HepG2 (cell line): ENCODE results near the gene NOL4L. TPM values are rescaled to one million over a fixed set of nuclear protein-coding genes. Genes with fewer than 3 reads are reported as not detected.

Experiments
- ADNP ChIP-seq: sonication (generic); formaldehyde crosslinking; IDR thresholded peaks from 2 replicates; pipeline ENCODE4 v1.4.0; 2020; ENCODE audit warnings: missing genetic modification reagents
- ARHGAP35 ChIP-seq: sonication (generic); formaldehyde crosslinking; IDR thresholded peaks from 2 replicates; pipeline ENCODE4 v1.9.0; 2022; ENCODE audit warnings: mild to moderate bottlenecking, inconsistent platforms, moderate library complexity, missing genetic modification reagents, borderline replicate concordance
- HNRNPH1 ChIP-seq: fragments of 200-400 bp; formaldehyde crosslinking; optimal IDR thresholded peaks from 2 replicates; pipeline ENCODE3; 2017; ENCODE audit warnings: mild to moderate bottlenecking, low read depth, low read length
- HOXA5 ChIP-seq: sonication (generic); formaldehyde crosslinking; IDR thresholded peaks from 2 replicates; pipeline ENCODE4 v1.4.0; 2020; ENCODE audit warnings: missing genetic modification reagents
- MYC ChIP-seq: sonication (generic); formaldehyde crosslinking; IDR thresholded peaks from 2 replicates; pipeline ENCODE4 v1.9.0; 2021; ENCODE audit warnings: missing genetic modification reagents, borderline replicate concordance
- RAD21 ChIP-seq: fragments of 450-650 bp; formaldehyde crosslinking; IDR thresholded peaks from 2 replicates; pipeline ENCODE4 v1.5.0; 2020; ENCODE audit warnings: mild to moderate bottlenecking
- RFX1 ChIP-seq: fragments of 450-650 bp; IDR thresholded peaks from 2 replicates; pipeline ENCODE4 v1.6.1; 2017
- SIN3B ChIP-seq: fragments of 150-350 bp; IDR thresholded peaks from 2 replicates; pipeline ENCODE4 v1.6.1; 2014; ENCODE audit warnings: low read length
- STAG1 ChIP-seq: sonication (generic); formaldehyde crosslinking; IDR thresholded peaks from 2 replicates; pipeline ENCODE4 v1.4.0; 2020; ENCODE audit warnings: missing genetic modification reagents
- ZBTB42 ChIP-seq: sonication (generic); formaldehyde crosslinking; IDR thresholded peaks from 2 replicates; pipeline ENCODE4 v1.5.0; 2020; ENCODE audit warnings: mild to moderate bottlenecking, missing genetic modification reagents
- ZEB1 ChIP-seq: IDR thresholded peaks from 2 replicates; pipeline ENCODE4 v1.6.1; 2012; ENCODE audit warnings: mild to moderate bottlenecking, low read depth, inconsistent platforms; ENCODE audit not compliant: insufficient replicate concordance
- ZFX ChIP-seq: sonication (generic); formaldehyde crosslinking; IDR thresholded peaks from 2 replicates; pipeline ENCODE4 v1.4.0; 2020; ENCODE audit warnings: mild to moderate bottlenecking, low read depth, missing genetic modification reagents, moderate library complexity
- ZNF234 ChIP-seq: sonication (generic); formaldehyde crosslinking; conservative IDR thresholded peaks from 2 replicates; pipeline ENCODE4 v1.5.1; 2020; ENCODE audit warnings: mild to moderate bottlenecking, missing genetic modification reagents
- ZNF280D ChIP-seq: sonication (generic); formaldehyde crosslinking; IDR thresholded peaks from 2 replicates; pipeline ENCODE4 v1.5.1; 2020; ENCODE audit warnings: mild to moderate bottlenecking, missing genetic modification reagents
- ZNF354B ChIP-seq: sonication (generic); formaldehyde crosslinking; IDR thresholded peaks from 2 replicates; pipeline ENCODE4 v1.8.0; 2022; ENCODE audit warnings: mild to moderate bottlenecking, missing genetic modification reagents
- ZNF512 ChIP-seq: sonication (generic); formaldehyde crosslinking; IDR thresholded peaks from 2 replicates; pipeline ENCODE4 v1.4.0; 2020; ENCODE audit warnings: mild to moderate bottlenecking, missing genetic modification reagents
- polyA plus RNA-seq, 8 experiments: library from polyadenylated mRNA; depleted of rRNA in 3 of 8; stranded (reverse) in 7 of 8; unstranded in 1 of 8; fragments of >200 nt; fragmentation: Illumina TruSeq in 4 of 8; extraction: Trizol in 4 of 8; gene quantifications; 2 replicates each; pipeline versions ENCODE4 v1.2.1 to v1.2.3, GENCODE V29; 2011 to 2016; ENCODE audit warnings: low read depth in 4 of 8, missing spikeins in 1 of 8, mixed read lengths in 1 of 8; ENCODE audit not compliant: insufficient read depth in 1 of 8
- total RNA-seq, 5 experiments: library from RNA; depleted of rRNA; stranded (reverse); fragments of >200 nt; fragmentation: Illumina TruSeq; extraction: Trizol; gene quantifications; 2 replicates each; pipeline ENCODE4 v1.2.3, GENCODE V29; 2016; ENCODE audit warnings: low read depth in 1 of 5
- TF ChIP-seq, protein P1 (sequence below): fragments of 450-650 bp; IDR thresholded peaks from 2 replicates; pipeline ENCODE4 v1.6.1; 2016
- TF ChIP-seq, protein P2 (sequence below): sonication (generic); formaldehyde crosslinking; IDR thresholded peaks from 2 replicates; pipeline ENCODE4 v1.4.0; 2020; ENCODE audit warnings: mild to moderate bottlenecking, missing genetic modification reagents
- TF ChIP-seq, protein P3 (sequence below): sonication (generic); formaldehyde crosslinking; IDR thresholded peaks from 2 replicates; pipeline ENCODE4 v1.8.1; 2023; ENCODE audit warnings: mild to moderate bottlenecking, missing genetic modification reagents, borderline replicate concordance
- TF ChIP-seq, protein P4 (sequence below): sonication (generic); formaldehyde crosslinking; IDR thresholded peaks from 2 replicates; pipeline ENCODE4 v1.8.0; 2022; ENCODE audit warnings: mild to moderate bottlenecking, missing genetic modification reagents, borderline replicate concordance

Gene NOL4L
- total and polyA plus RNA-seq, 2 of the 13 experiments (the other 11 are each of a cell fraction or from before 2014, with no cell fraction given) = 16.6 to 35.4 TPM

DNA sequence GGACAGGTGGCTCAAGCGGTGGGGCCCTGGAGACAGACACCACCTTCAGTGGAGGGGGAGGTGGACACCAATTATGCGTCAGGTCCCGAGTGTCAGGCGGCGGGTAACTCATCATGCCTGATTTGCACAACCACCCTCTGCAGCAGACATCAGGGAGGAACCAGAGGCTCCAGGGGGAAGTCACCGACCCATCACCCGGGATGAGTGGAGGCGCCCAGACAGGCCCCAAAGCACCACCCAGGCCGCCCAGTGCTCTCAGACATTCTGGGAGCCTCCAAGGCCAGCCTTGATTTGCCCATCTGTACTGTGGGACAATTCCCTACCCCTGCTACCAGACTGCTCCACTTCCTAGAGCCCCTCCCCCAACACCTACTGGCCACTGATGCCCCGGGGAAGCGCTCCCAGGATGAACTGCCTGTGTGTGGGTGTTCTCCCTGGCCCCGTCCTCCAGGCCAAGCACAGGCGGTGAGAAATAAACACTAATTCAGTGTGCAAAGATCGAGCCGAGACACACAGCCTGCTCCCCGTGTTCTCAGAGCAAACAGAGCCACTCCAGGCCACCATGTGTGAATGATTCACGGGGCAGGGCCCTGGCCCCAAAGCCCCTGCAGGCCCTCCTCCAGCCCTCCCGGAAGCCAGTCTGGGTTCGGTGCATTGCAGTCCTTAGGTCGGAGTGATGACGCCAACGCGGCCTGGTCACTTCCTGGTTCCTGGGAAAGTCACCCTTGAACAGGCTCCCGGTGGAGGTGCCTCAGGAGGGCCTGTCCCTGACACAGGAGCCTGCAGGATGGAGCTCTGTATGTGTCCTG lies 119.8 kb downstream of the NOL4L start (continued):
- TF ChIP-seq HOXA5 (CRISPR knock-in tag) (no peak; the same call in 1 of the 2 replicates), HNRNPH1 (no peak), ZNF512 (CRISPR knock-in tag) (0 out of 2 replicates have a peak, but pooled peaks have one; percentile 13), ZNF354B (CRISPR knock-in tag) (no peak), RAD21 (CRISPR knock-in tag) (peak; percentile 53), ZEB1 (no peak), ARHGAP35 (CRISPR knock-in tag) (peak; percentile 95), ZFX (CRISPR knock-in tag) (peak; percentile 99), STAG1 (no peak), RFX1 (no peak), ADNP (peak; percentile 74), ZNF234 (no peak), ZNF280D (CRISPR knock-in tag) (peak; percentile 93), MYC (CRISPR knock-in tag) (peak; percentile 94), SIN3B (no peak), ZBTB42 (CRISPR knock-in tag) (peak; percentile 48; the same call in 1 of the 2 replicates)
- TF ChIP-seq, protein P1, sequence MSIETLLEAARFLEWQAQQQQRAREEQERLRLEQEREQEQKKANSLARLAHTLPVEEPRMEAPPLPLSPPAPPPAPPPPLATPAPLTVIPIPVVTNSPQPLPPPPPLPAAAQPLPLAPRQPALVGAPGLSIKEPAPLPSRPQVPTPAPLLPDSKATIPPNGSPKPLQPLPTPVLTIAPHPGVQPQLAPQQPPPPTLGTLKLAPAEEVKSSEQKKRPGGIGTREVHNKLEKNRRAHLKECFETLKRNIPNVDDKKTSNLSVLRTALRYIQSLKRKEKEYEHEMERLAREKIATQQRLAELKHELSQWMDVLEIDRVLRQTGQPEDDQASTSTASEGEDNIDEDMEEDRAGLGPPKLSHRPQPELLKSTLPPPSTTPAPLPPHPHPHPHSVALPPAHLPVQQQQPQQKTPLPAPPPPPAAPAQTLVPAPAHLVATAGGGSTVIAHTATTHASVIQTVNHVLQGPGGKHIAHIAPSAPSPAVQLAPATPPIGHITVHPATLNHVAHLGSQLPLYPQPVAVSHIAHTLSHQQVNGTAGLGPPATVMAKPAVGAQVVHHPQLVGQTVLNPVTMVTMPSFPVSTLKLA = peak; percentile 75
- TF ChIP-seq, protein P2, sequence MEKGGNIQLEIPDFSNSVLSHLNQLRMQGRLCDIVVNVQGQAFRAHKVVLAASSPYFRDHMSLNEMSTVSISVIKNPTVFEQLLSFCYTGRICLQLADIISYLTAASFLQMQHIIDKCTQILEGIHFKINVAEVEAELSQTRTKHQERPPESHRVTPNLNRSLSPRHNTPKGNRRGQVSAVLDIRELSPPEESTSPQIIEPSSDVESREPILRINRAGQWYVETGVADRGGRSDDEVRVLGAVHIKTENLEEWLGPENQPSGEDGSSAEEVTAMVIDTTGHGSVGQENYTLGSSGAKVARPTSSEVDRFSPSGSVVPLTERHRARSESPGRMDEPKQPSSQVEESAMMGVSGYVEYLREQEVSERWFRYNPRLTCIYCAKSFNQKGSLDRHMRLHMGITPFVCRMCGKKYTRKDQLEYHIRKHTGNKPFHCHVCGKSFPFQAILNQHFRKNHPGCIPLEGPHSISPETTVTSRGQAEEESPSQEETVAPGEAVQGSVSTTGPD (CRISPR knock-in tag) = 0 out of 2 replicates have a peak, but pooled peaks have one; percentile 19
- TF ChIP-seq, protein P3, sequence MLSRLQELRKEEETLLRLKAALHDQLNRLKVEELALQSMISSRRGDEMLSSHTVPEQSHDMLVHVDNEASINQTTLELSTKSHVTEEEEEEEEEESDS (CRISPR knock-in tag) = no peak
- TF ChIP-seq, protein P4, sequence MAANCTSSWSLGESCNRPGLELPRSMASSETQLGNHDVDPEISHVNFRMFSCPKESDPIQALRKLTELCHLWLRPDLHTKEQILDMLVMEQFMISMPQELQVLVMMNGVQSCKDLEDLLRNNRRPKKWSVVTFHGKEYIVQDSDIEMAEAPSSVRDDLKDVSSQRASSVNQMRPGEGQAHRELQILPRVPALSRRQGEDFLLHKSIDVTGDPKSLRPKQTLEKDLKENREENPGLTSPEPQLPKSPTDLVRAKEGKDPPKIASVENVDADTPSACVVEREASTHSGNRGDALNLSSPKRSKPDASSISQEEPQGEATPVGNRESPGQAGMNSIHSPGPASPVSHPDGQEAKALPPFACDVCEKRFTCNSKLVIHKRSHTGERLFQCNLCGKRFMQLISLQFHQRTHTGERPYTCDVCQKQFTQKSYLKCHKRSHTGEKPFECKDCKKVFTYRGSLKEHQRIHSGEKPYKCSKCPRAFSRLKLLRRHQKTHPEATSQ = no peak
